Gastroesophageal sphincter (tissue), 4 donors: Measurements from ENCODE around the gene PTGER2. TPM values are rescaled to one million over a fixed set of nuclear protein-coding genes. Genes with fewer than 3 reads are reported as not detected.

Experiments
- ATAC-seq: fragments of 150-250 bp; one replicate; pipeline ENCODE4 v1.9.1; 2016; ENCODE audit warnings: mild to moderate bottlenecking, moderate library complexity
- H3K27ac ChIP-seq, 4 donors: fragments of 200-600 bp; sonication (generic) in 3 of 4; 1 replicate in 3 of 4; 2 replicates in 1 of 4; pipeline ENCODE4 v1.5.1; 2016 to 2019
- H3K27me3 ChIP-seq: fragments of 200-600 bp; sonication (generic); one replicate; pipeline ENCODE4 v1.5.1; 2019
- H3K36me3 ChIP-seq, 2 donors: fragments of 200-600 bp; sonication (generic); one replicate each; pipeline ENCODE4 v1.5.1; 2019; ENCODE audit warnings: control low read depth in 1 of 2
- H3K4me1 ChIP-seq, 3 donors: fragments of 200-600 bp; sonication (generic); 1 replicate in 2 of 3; 2 replicates in 1 of 3; pipeline ENCODE4 v1.5.1; 2016 to 2019; ENCODE audit warnings: control low read depth in 2 of 3
- H3K4me3 ChIP-seq, 2 donors: fragments of 200-600 bp; sonication (generic); one replicate each; pipeline ENCODE4 v1.5.1; 2019; ENCODE audit warnings: mild to moderate bottlenecking in 1 of 2, moderate library complexity in 1 of 2
- H3K9me3 ChIP-seq, 3 donors: fragments of 200-600 bp; sonication (generic); one replicate each; pipeline ENCODE4 v1.5.1; 2017 to 2019; ENCODE audit warnings: control low read depth in 2 of 3
- CTCF ChIP-seq, 4 experiments: fragments of 200-600 bp in 2 of 4; fragments of 450-650 bp in 2 of 4; sonication (generic) in 1 of 4; IDR thresholded peaks; one replicate each; pipeline ENCODE4 v1.5.1; 2017 to 2019; ENCODE audit warnings: antibody characterized with exemption in 4 of 4, mild to moderate bottlenecking in 2 of 4, moderate library complexity in 2 of 4
- EP300 ChIP-seq: sonication (generic); formaldehyde crosslinking; IDR thresholded peaks from one replicate; pipeline ENCODE4 v1.6.1; 2017; ENCODE audit warnings: antibody characterized with exemption, mild to moderate bottlenecking
- POLR2A ChIP-seq, 2 donors: fragments of 450-650 bp; IDR thresholded peaks; one replicate each; pipeline ENCODE4 v1.6.1; 2017; ENCODE audit warnings: antibody characterized with exemption in 2 of 2, mild to moderate bottlenecking in 2 of 2, moderate library complexity in 1 of 2
- POLR2AphosphoS5 ChIP-seq: sonication (generic); formaldehyde crosslinking; IDR thresholded peaks from one replicate; pipeline ENCODE4 v1.6.1; 2017; ENCODE audit warnings: antibody characterized with exemption
- WGBS, 2 donors: methylation state at CpG; one replicate each; pipeline ENCODE4 v1.1.5; 2018; ENCODE audit warnings: low coverage in 1 of 2; 5-methylcytosine and 5-hydroxymethylcytosine counted together
- total RNA-seq, 4 donors: library from RNA; depleted of rRNA; stranded (reverse); fragments of >200 nt; gene quantifications; one replicate each; pipeline ENCODE4 v1.1.0, GENCODE V29; 2016

PTGER2 gene
- 10 to 100 TPM in 2 of 4 donors, 1 to 10 TPM in 2; 4.8 to 24.2 (median 9.0) TPM for total RNA-seq

GRCh38 chr14:52313903-52314594, at the start of gene PTGER2:
PTGER2 (plus strand) TSS chr14:52314312; CDS start chr14:52314549, 237 bp downstream.
- WGBS, 2 donors = no CpG with 5 or more reads among the region's 73 CpGs
- peaks cover 0 to 46% (median 3%) of the 10 kb centered on the region in 3 donors for H3K4me1 ChIP-seq
- ATAC-seq = peak; percentile 93
- H3K36me3 ChIP-seq = no peaks in the 10 kb centered on the region
- peak within 1 kb of the TSS; percentile 51 to 66 for H3K4me3 ChIP-seq
- H3K27ac ChIP-seq = peak within 1 kb of the TSS; percentile 3 to 83 (median 78)
- no peaks in the 10 kb centered on the region for H3K9me3 ChIP-seq
- peaks cover 25% of the 10 kb centered on the region for H3K27me3 ChIP-seq
- TF ChIP-seq CTCF (IDR thresholded peaks at IDR 0.05) (peak in 1 of 4 experiments; percentile 9), POLR2A (IDR thresholded peaks at IDR 0.05) (peak; percentile 69 to 82), POLR2AphosphoS5 (peak; percentile 93), EP300 (no peak)

GRCh38 chr14:52265253-52265652, 48.9 kb upstream of the PTGER2 start:
- no peak for TF ChIP-seq POLR2AphosphoS5
- TF ChIP-seq CTCF (IDR thresholded peaks at IDR 0.05) = no peak
- Histone ChIP-seq H3K27ac (no peak overlapping the region), H3K4me1 (peaks cover 0 to 33% (median 13%) of the 10 kb centered on the region in 3 donors), H3K27me3 (peaks cover 36% of the 10 kb centered on the region), H3K4me3 (no peak overlapping the region), H3K9me3 (no peaks in the 10 kb centered on the region), H3K36me3 (no peaks in the 10 kb centered on the region)
- no peak for ATAC-seq
- 70 to 85% methylated on average over 5 of the region's 5 CpGs for WGBS, 2 donors

GRCh38 chr14:52266179-52266578, 47.9 kb upstream of the PTGER2 start:
- peak; percentile 79 for ATAC-seq
- peaks cover 36% of the 10 kb centered on the region for H3K27me3 ChIP-seq
- TF ChIP-seq POLR2A (IDR thresholded peaks at IDR 0.05) (no peak), POLR2AphosphoS5 (peak; percentile 22), CTCF (IDR thresholded peaks at IDR 0.05) (no peak), EP300 (no peak)
- 44 to 47% methylated on average over 3 of the region's 3 CpGs for WGBS, 2 donors
- no peak overlapping the region for H3K4me3 ChIP-seq
- H3K9me3 ChIP-seq = no peaks in the 10 kb centered on the region
- H3K36me3 ChIP-seq = no peaks in the 10 kb centered on the region
- H3K27ac ChIP-seq = peak overlapping the region in 1 of 4 donors; percentile 23
- H3K4me1 ChIP-seq = peaks cover 0 to 33% (median 13%) of the 10 kb centered on the region in 3 donors

- 77% methylated on average over 4 of the region's 5 CpGs; no CpG with 5 or more reads in 1 of the 2 donors for WGBS, 2 donors
- Histone ChIP-seq H3K36me3 (no peaks in the 10 kb centered on the region), H3K27me3 (peaks cover 36% of the 10 kb centered on the region), H3K9me3 (no peaks in the 10 kb centered on the region), H3K4me1 (peaks cover 0 to 33% (median 13%) of the 10 kb centered on the region in 3 donors), H3K4me3 (no peak overlapping the region), H3K27ac (peak overlapping the region in 2 of 4 donors; percentile 23 to 37)
- TF ChIP-seq EP300 = no peak
- ATAC-seq = no peak
Measured at GRCh38 chr14:52266782-52267181, 47.3 kb upstream of the PTGER2 start.

- peak within 1 kb of the TSS in 3 of 4 donors; percentile 37 to 44 (median 38) for H3K27ac ChIP-seq
- peaks cover 0 to 33% (median 13%) of the 10 kb centered on the region in 3 donors for H3K4me1 ChIP-seq
- no peaks in the 10 kb centered on the region for H3K36me3 ChIP-seq
- 0 to 24% methylated on average over 4 to 9 of the region's 63 CpGs for WGBS, 2 donors
- peak; percentile 14 for ATAC-seq
- H3K9me3 ChIP-seq = no peaks in the 10 kb centered on the region
- no peak for TF ChIP-seq EP300
- no peak for TF ChIP-seq POLR2AphosphoS5
- no peak for TF ChIP-seq CTCF (IDR thresholded peaks at IDR 0.05)
- no peak for TF ChIP-seq POLR2A (IDR thresholded peaks at IDR 0.05)
- H3K4me3 ChIP-seq = peak within 1 kb of the TSS; percentile 3 to 52
- H3K27me3 ChIP-seq = peaks cover 36% of the 10 kb centered on the region
Measured at GRCh38 chr14:52267501-52268278, 46.4 kb upstream of the PTGER2 start, which contains the start of gene PTGDR. PTGDR (plus strand) TSS chr14:52267698; CDS start chr14:52267815, 117 bp downstream.
